H9 (cell line): Measurements from ENCODE around the gene VN1R2. TPM values are rescaled to one million over a fixed set of nuclear protein-coding genes. Genes with fewer than 3 reads are reported as not detected.

Experiments
- DNase-seq: peaks from one replicate; pipeline ENCODE4 v3.0.0-alpha.2; 2017
- H2AFZ ChIP-seq: one replicate; pipeline ENCODE4 v1.6.1; 2013; ENCODE audit warnings: mild to moderate bottlenecking, low read length, control low read depth, moderate library complexity
- H2AK5ac ChIP-seq: 2 replicates; pipeline ENCODE4 v1.6.1; 2013; ENCODE audit warnings: low read length, control low read depth, mixed read lengths; ENCODE audit not compliant: insufficient read length
- H2BK120ac ChIP-seq: one replicate; pipeline ENCODE4 v1.6.1; 2013; ENCODE audit warnings: low read depth, mild to moderate bottlenecking, low read length, control low read depth, inconsistent platforms; ENCODE audit not compliant: poor library complexity, severe bottlenecking
- H2BK12ac ChIP-seq: 2 replicates; pipeline ENCODE4 v1.6.1; 2013; ENCODE audit warnings: low read length, control low read depth, mixed read lengths, low read depth; ENCODE audit not compliant: insufficient read length
- H2BK15ac ChIP-seq: 2 replicates; pipeline ENCODE4 v1.6.1; 2013; ENCODE audit warnings: low read depth, low read length, control low read depth
- H2BK20ac ChIP-seq: one replicate; pipeline ENCODE4 v1.6.1; 2013; ENCODE audit warnings: low read depth, mild to moderate bottlenecking, low read length, control low read depth, inconsistent platforms; ENCODE audit not compliant: poor library complexity, severe bottlenecking
- H2BK5ac ChIP-seq: 2 replicates; pipeline ENCODE4 v1.6.1; 2013; ENCODE audit warnings: low read length, control low read depth, mixed read lengths; ENCODE audit not compliant: insufficient read length
- H3K14ac ChIP-seq: 2 replicates; pipeline ENCODE4 v1.6.1; 2013; ENCODE audit warnings: low read length, control low read depth; ENCODE audit not compliant: insufficient read depth
- H3K18ac ChIP-seq: 2 replicates; pipeline ENCODE4 v1.6.1; 2013; ENCODE audit warnings: low read depth, mild to moderate bottlenecking, mixed read lengths, low read length, control low read depth; ENCODE audit not compliant: insufficient read length
- H3K23ac ChIP-seq: 2 replicates; pipeline ENCODE4 v1.6.1; 2013; ENCODE audit warnings: low read length, control low read depth, mixed read lengths, low read depth; ENCODE audit not compliant: insufficient read length
- H3K23me2 ChIP-seq: 2 replicates; pipeline ENCODE4 v1.6.1; 2013; ENCODE audit warnings: low read depth, mild to moderate bottlenecking, mixed read lengths, low read length, control low read depth; ENCODE audit not compliant: insufficient read length, poor library complexity, severe bottlenecking
- H3K27ac ChIP-seq: 2 replicates; pipeline ENCODE4 v1.5.1; 2013; ENCODE audit warnings: low read length, control low read depth, mixed read lengths, low read depth; ENCODE audit not compliant: insufficient read length
- H3K27me3 ChIP-seq: 2 replicates; pipeline ENCODE4 v1.6.1; 2013; ENCODE audit warnings: low read length, control low read depth, inconsistent platforms; ENCODE audit not compliant: insufficient read depth
- H3K4ac ChIP-seq: 2 replicates; pipeline ENCODE4 v1.6.1; 2013; ENCODE audit warnings: low read depth, mild to moderate bottlenecking, control low read depth, inconsistent platforms, low read length, moderate library complexity
- H3K4me1 ChIP-seq: 2 replicates; pipeline ENCODE4 v1.6.1; 2013; ENCODE audit warnings: low read length, control low read depth, inconsistent platforms; ENCODE audit not compliant: insufficient read depth
- H3K4me2 ChIP-seq: 2 replicates; pipeline ENCODE4 v1.6.1; 2013; ENCODE audit warnings: low read length, control low read depth, mixed read lengths; ENCODE audit not compliant: insufficient read length, insufficient read depth
- H3K56ac ChIP-seq: 2 replicates; pipeline ENCODE4 v1.6.1; 2013; ENCODE audit warnings: low read depth, mild to moderate bottlenecking, mixed read lengths, low read length, control low read depth; ENCODE audit not compliant: insufficient read length
- H3K79me1 ChIP-seq: 2 replicates; pipeline ENCODE4 v1.6.1; 2013; ENCODE audit warnings: low read depth, mild to moderate bottlenecking, moderate library complexity, low read length, control low read depth, inconsistent platforms; ENCODE audit not compliant: insufficient read depth, poor library complexity, severe bottlenecking
- H3K79me2 ChIP-seq: 2 replicates; pipeline ENCODE4 v1.6.1; 2013; ENCODE audit warnings: low read length, control low read depth, inconsistent platforms; ENCODE audit not compliant: insufficient read depth
- H3K9ac ChIP-seq: 2 replicates; pipeline ENCODE4 v1.6.1; 2013; ENCODE audit warnings: low read length, control low read depth, mixed read lengths; ENCODE audit not compliant: insufficient read length; ENCODE audit errors: extremely low read depth
- H3K9me3 ChIP-seq: one replicate; pipeline ENCODE4 v1.6.1; 2013; ENCODE audit warnings: low read depth, low read length, inconsistent platforms; ENCODE audit not compliant: control insufficient read depth
- H3T11ph ChIP-seq: one replicate; pipeline ENCODE4 v1.6.1; 2013; ENCODE audit warnings: mild to moderate bottlenecking, low read length, control low read depth, inconsistent platforms
- H4K20me1 ChIP-seq: one replicate; pipeline ENCODE4 v1.6.1; 2013; ENCODE audit not compliant: control insufficient read depth, insufficient read length, insufficient read depth
- H4K5ac ChIP-seq: 2 replicates; pipeline ENCODE4 v1.6.1; 2013; ENCODE audit warnings: low read depth, mild to moderate bottlenecking, mixed read lengths, low read length, control low read depth; ENCODE audit not compliant: insufficient read length
- H4K8ac ChIP-seq: replicated peaks from 2 replicates; pipeline ENCODE4 v1.6.1; 2013; ENCODE audit warnings: low read length, control low read depth, mixed read lengths, low read depth; ENCODE audit not compliant: insufficient read length
- H4K91ac ChIP-seq: 2 replicates; pipeline ENCODE4 v1.6.1; 2013; ENCODE audit warnings: low read depth, mild to moderate bottlenecking, moderate library complexity, mixed read lengths, low read length, control low read depth; ENCODE audit not compliant: insufficient read length
- H3K27ac Mint-ChIP-seq, 3 experiments: 2 replicates in 2 of 3; 3 replicates in 1 of 3; pipeline ENCODE4 v1.8.0; 2020 to 2021; ENCODE audit warnings: mixed read lengths in 3 of 3, mild to moderate bottlenecking in 1 of 3, moderate library complexity in 1 of 3
- H3K27me3 Mint-ChIP-seq: 2 replicates; pipeline ENCODE4 v1.8.0; 2021; ENCODE audit warnings: low read depth, mild to moderate bottlenecking, moderate library complexity, mixed read lengths
- H3K36me3 Mint-ChIP-seq, 3 experiments: 2 replicates in 2 of 3; 3 replicates in 1 of 3; pipeline ENCODE4 v1.8.0; 2020 to 2021; ENCODE audit warnings: low read depth in 3 of 3, mixed read lengths in 3 of 3; ENCODE audit not compliant: insufficient read depth in 1 of 3
- H3K4me1 Mint-ChIP-seq, 2 experiments: 2 replicates each; pipeline ENCODE4 v1.8.0; 2020; ENCODE audit warnings: mixed read lengths in 2 of 2
- H3K4me3 Mint-ChIP-seq, 2 experiments: 2 replicates in 1 of 2; 3 replicates in 1 of 2; pipeline ENCODE4 v1.8.0; 2020 to 2021; ENCODE audit warnings: mild to moderate bottlenecking in 2 of 2, mixed read lengths in 2 of 2, moderate library complexity in 1 of 2
- H3K9me3 Mint-ChIP-seq, 2 experiments: 2 replicates in 1 of 2; 3 replicates in 1 of 2; pipeline ENCODE4 v1.8.0; 2020; ENCODE audit warnings: mild to moderate bottlenecking in 2 of 2, mixed read lengths in 2 of 2, moderate library complexity in 1 of 2
- WGBS: extraction: QIAGEN DNeasy Blood & Tissue Kit; methylation state at CpG from one replicate; pipeline ENCODE4 v1.1.7; 2013; ENCODE audit warnings: missing lambda C conversion rate, low lambda C conversion rate, mixed read lengths; ENCODE audit not compliant: insufficient read length; ENCODE audit errors: extremely low coverage; 5-methylcytosine and 5-hydroxymethylcytosine counted together
- total RNA-seq: library from RNA; stranded (reverse); gene quantifications from 2 replicates; pipeline ENCODE4 v1.2.1, GENCODE V29; 2021
- TF ChIP-seq, protein P1 (sequence below): fragments of 200-600 bp; sonication (generic); conservative IDR thresholded peaks from 3 replicates; pipeline ENCODE4 v1.8.0; 2021; ENCODE audit warnings: antibody characterized with exemption, mild to moderate bottlenecking

Gene VN1R2
- total RNA-seq, 1 experiment from 2014 or later: not detected

DNA sequence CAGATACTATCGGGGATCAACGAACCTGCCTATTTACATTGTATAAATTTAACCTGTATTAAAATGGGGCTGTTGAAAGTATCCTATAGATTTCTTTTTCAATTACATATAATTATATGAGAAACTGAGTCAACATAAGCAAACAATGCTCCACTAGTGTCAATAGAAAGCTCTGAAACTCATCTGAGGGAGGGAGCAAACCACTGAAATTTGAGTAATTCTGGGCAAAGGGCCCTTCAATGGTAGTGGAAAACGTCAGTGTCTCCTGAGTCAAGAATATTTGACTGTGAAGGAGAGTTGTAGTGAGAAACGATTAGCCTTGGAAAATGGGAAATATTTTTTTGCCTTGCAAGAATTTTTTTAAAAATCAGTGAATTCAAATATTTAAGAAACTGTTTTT, 27.0 kb downstream of the VN1R2 start:
- Histone ChIP-seq H2BK12ac (no peak overlapping the region), H3K27me3 (no peaks in the 10 kb centered on the region), H3T11ph (no peak overlapping the region), H2AFZ (no peak overlapping the region), H3K4me2 (no peak overlapping the region), H2BK120ac (no peak overlapping the region), H2BK20ac (no peak overlapping the region), H2BK5ac (no peak overlapping the region), H3K4me1 (no peaks in the 10 kb centered on the region), H3K9ac (no peak overlapping the region), H3K79me2 (no peaks in the 10 kb centered on the region), H3K9me3 (no peaks in the 10 kb centered on the region), H3K4ac (no peak overlapping the region), H3K27ac (no peak overlapping the region), H3K56ac (no peak overlapping the region), H3K14ac (no peak overlapping the region), H2AK5ac (no peak overlapping the region), H4K20me1 (no peaks in the 10 kb centered on the region), H3K79me1 (no peaks in the 10 kb centered on the region), H2BK15ac (no peak overlapping the region), H3K23ac (no peak overlapping the region), H4K8ac (no peak overlapping the region), H3K23me2 (no peaks in the 10 kb centered on the region), H4K5ac (no peak overlapping the region), H3K18ac (no peak overlapping the region), H4K91ac (no peak overlapping the region)
- peaks cover 4% of the 10 kb centered on the region for H3K27me3 Mint-ChIP-seq
- no peaks in the 10 kb centered on the region for H3K4me1 Mint-ChIP-seq
- H3K9me3 Mint-ChIP-seq: peaks cover 58% of the 10 kb centered on the region in 2 experiments
- TF ChIP-seq, protein P1, sequence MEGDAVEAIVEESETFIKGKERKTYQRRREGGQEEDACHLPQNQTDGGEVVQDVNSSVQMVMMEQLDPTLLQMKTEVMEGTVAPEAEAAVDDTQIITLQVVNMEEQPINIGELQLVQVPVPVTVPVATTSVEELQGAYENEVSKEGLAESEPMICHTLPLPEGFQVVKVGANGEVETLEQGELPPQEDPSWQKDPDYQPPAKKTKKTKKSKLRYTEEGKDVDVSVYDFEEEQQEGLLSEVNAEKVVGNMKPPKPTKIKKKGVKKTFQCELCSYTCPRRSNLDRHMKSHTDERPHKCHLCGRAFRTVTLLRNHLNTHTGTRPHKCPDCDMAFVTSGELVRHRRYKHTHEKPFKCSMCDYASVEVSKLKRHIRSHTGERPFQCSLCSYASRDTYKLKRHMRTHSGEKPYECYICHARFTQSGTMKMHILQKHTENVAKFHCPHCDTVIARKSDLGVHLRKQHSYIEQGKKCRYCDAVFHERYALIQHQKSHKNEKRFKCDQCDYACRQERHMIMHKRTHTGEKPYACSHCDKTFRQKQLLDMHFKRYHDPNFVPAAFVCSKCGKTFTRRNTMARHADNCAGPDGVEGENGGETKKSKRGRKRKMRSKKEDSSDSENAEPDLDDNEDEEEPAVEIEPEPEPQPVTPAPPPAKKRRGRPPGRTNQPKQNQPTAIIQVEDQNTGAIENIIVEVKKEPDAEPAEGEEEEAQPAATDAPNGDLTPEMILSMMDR: no peak
- H3K4me3 Mint-ChIP-seq: no peak overlapping the region
- no peak for DNase-seq
- no CpG with 5 or more reads among the region's 4 CpGs for WGBS
- H3K27ac Mint-ChIP-seq: no peak overlapping the region
- peaks cover 2 to 6% (median 2%) of the 10 kb centered on the region in 3 experiments; a peak in 4 of 7 replicates for H3K36me3 Mint-ChIP-seq
